Gastrocnemius medialis (tissue), 4 donors: ENCODE data around the gene SYNPR. TPM values are rescaled to one million over a fixed set of nuclear protein-coding genes. Genes with fewer than 3 reads are reported as not detected.

Source experiments
- ATAC-seq, 2 donors: fragments of 150-250 bp; one replicate each; pipeline ENCODE4 v1.9.1; 2016
- DNase-seq, 2 donors: peaks; one replicate each; pipeline ENCODE4 v3.0.0-alpha.2; 2019
- H3K27ac ChIP-seq, 4 donors: fragments of 200-600 bp; sonication (generic); 1 replicate in 1 of 4; 2 replicates in 3 of 4; pipeline ENCODE4 v1.5.1; 2016 to 2018; ENCODE audit warnings: mild to moderate bottlenecking in 2 of 4, moderate library complexity in 1 of 4
- H3K27me3 ChIP-seq, 3 donors: fragments of 200-600 bp; sonication (generic) in 2 of 3; 1 replicate in 1 of 3; 2 replicates in 2 of 3; pipeline versions ENCODE4 v1.5.1 to v1.6.0; 2016 to 2019; ENCODE audit warnings: mild to moderate bottlenecking in 1 of 3, moderate library complexity in 1 of 3
- H3K36me3 ChIP-seq, 2 donors: fragments of 200-600 bp; sonication (generic) in 1 of 2; one replicate each; pipeline ENCODE4 v1.5.1; 2017 to 2018
- H3K4me1 ChIP-seq, 2 donors: fragments of 200-600 bp; sonication (generic) in 1 of 2; one replicate each; pipeline ENCODE4 v1.5.1; 2016 to 2017; ENCODE audit warnings: mild to moderate bottlenecking in 2 of 2
- H3K4me3 ChIP-seq, 4 donors: fragments of 200-600 bp; sonication (generic) in 3 of 4; 1 replicate in 1 of 4; 2 replicates in 3 of 4; pipeline ENCODE4 v1.5.1; 2016 to 2019; ENCODE audit warnings: mild to moderate bottlenecking in 2 of 4
- H3K9me3 ChIP-seq, 3 donors: fragments of 200-600 bp; sonication (generic) in 2 of 3; 1 replicate in 1 of 3; 2 replicates in 2 of 3; pipeline ENCODE4 v1.5.1; 2016 to 2019
- POLR2A ChIP-seq, 2 donors: fragments of 450-650 bp; IDR thresholded peaks; one replicate each; pipeline ENCODE4 v1.6.1; 2017; ENCODE audit warnings: antibody characterized with exemption in 2 of 2, mild to moderate bottlenecking in 2 of 2, moderate library complexity in 2 of 2
- in situ Hi-C, 4 donors: fragments of 200-750 bp; cut with MboI; loops; one replicate each; pipeline versions ENCODE4 v1.15.0 to v1.8.0; 2017; ENCODE audit warnings: low sequenced_read_pairs in 4 of 4
- intact Hi-C: fragments of 100-400 bp; cut with DNase I; formaldehyde crosslinking; loops from one replicate; pipeline ENCODE4 v1.15.1; 2023; ENCODE audit warnings: low total_unique reads
- total RNA-seq, 4 donors: library from RNA; depleted of rRNA; stranded (reverse); fragments of >200 nt; gene quantifications; one replicate each; pipeline versions ENCODE4 v1.1.0 to v1.2.3, GENCODE V29; 2016
- TF ChIP-seq, protein P1 (sequence below), 5 experiments: fragments of 450-650 bp in 3 of 5; fragments of 200-600 bp in 2 of 5; sonication (generic) in 2 of 5; IDR thresholded peaks in 4 of 5; conservative IDR thresholded peaks in 1 of 5; 1 replicate in 4 of 5; 2 replicates in 1 of 5; pipeline ENCODE4 v1.5.1; 2016 to 2019; ENCODE audit warnings: antibody characterized with exemption in 5 of 5, mild to moderate bottlenecking in 3 of 5, moderate library complexity in 3 of 5

The SYNPR gene
- total RNA-seq, 4 donors from 2014 or later = not detected

GRCh38 chr3:63458405-63458804 is 180.3 kb downstream of the SYNPR start:
- no peaks in the 10 kb centered on the region for H3K27me3 ChIP-seq
- intact Hi-C loops = no loop called here
- H3K9me3 ChIP-seq = no peaks in the 10 kb centered on the region
- H3K27ac ChIP-seq = no peak overlapping the region
- TF ChIP-seq, protein P1, sequence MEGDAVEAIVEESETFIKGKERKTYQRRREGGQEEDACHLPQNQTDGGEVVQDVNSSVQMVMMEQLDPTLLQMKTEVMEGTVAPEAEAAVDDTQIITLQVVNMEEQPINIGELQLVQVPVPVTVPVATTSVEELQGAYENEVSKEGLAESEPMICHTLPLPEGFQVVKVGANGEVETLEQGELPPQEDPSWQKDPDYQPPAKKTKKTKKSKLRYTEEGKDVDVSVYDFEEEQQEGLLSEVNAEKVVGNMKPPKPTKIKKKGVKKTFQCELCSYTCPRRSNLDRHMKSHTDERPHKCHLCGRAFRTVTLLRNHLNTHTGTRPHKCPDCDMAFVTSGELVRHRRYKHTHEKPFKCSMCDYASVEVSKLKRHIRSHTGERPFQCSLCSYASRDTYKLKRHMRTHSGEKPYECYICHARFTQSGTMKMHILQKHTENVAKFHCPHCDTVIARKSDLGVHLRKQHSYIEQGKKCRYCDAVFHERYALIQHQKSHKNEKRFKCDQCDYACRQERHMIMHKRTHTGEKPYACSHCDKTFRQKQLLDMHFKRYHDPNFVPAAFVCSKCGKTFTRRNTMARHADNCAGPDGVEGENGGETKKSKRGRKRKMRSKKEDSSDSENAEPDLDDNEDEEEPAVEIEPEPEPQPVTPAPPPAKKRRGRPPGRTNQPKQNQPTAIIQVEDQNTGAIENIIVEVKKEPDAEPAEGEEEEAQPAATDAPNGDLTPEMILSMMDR (IDR thresholded peaks at IDR 0.05 in 4 of 5, conservative IDR thresholded peaks at IDR 0.05 in 1 of 5) = no peak
- TF ChIP-seq POLR2A (IDR thresholded peaks at IDR 0.05) = no peak
- in situ Hi-C loops = no loop called here
- no peak for ATAC-seq
- DNase-seq = no peak
- no peaks in the 10 kb centered on the region for H3K4me1 ChIP-seq
- H3K36me3 ChIP-seq = no peaks in the 10 kb centered on the region
- no peak overlapping the region for H3K4me3 ChIP-seq

GRCh38 chr3:63462732-63463131 is 184.6 kb downstream of the SYNPR start:
- no peaks in the 10 kb centered on the region for H3K27me3 ChIP-seq
- TF ChIP-seq, protein P1 (IDR thresholded peaks at IDR 0.05 in 4 of 5, conservative IDR thresholded peaks at IDR 0.05 in 1 of 5) = no peak
- TF ChIP-seq POLR2A (IDR thresholded peaks at IDR 0.05) = no peak
- H3K36me3 ChIP-seq = no peaks in the 10 kb centered on the region
- H3K27ac ChIP-seq = no peak overlapping the region
- ATAC-seq = no peak
- intact Hi-C loops = no loop called here
- H3K9me3 ChIP-seq = no peaks in the 10 kb centered on the region
- no peak for DNase-seq
- H3K4me3 ChIP-seq = no peak overlapping the region
- in situ Hi-C loops = no loop called here
- H3K4me1 ChIP-seq = no peaks in the 10 kb centered on the region

- H3K9me3 ChIP-seq = no peaks in the 10 kb centered on the region
- in situ Hi-C loops (no loop called here), intact Hi-C loops (no loop called here)
- no peak overlapping the region for H3K4me3 ChIP-seq
- ATAC-seq (no peak), DNase-seq (no peak)
- no peaks in the 10 kb centered on the region for H3K36me3 ChIP-seq
- no peaks in the 10 kb centered on the region for H3K4me1 ChIP-seq
- no peaks in the 10 kb centered on the region for H3K27me3 ChIP-seq
- TF ChIP-seq, protein P1 (IDR thresholded peaks at IDR 0.05 in 4 of 5, conservative IDR thresholded peaks at IDR 0.05 in 1 of 5) = no peak
- TF ChIP-seq POLR2A (IDR thresholded peaks at IDR 0.05) = no peak
- no peak overlapping the region for H3K27ac ChIP-seq
These were observed 189.3 kb downstream of the SYNPR start for GRCh38 chr3:63467392-63467791.

- no peak overlapping the region for H3K27ac ChIP-seq
- in situ Hi-C loops = no loop called here
- TF ChIP-seq, protein P1 (IDR thresholded peaks at IDR 0.05 in 4 of 5, conservative IDR thresholded peaks at IDR 0.05 in 1 of 5) = no peak
- TF ChIP-seq POLR2A (IDR thresholded peaks at IDR 0.05) = no peak
- no peaks in the 10 kb centered on the region for H3K27me3 ChIP-seq
- H3K4me3 ChIP-seq = no peak overlapping the region
- DNase-seq (no peak), ATAC-seq (no peak)
- H3K9me3 ChIP-seq = no peaks in the 10 kb centered on the region
- intact Hi-C loops = no loop called here
- no peaks in the 10 kb centered on the region for H3K4me1 ChIP-seq
- H3K36me3 ChIP-seq = no peaks in the 10 kb centered on the region
These were observed 192.6 kb downstream of the SYNPR start for GRCh38 chr3:63470745-63471144.

GRCh38 chr3:63471781-63472180 is 193.7 kb downstream of the SYNPR start:
- no peak for TF ChIP-seq POLR2A (IDR thresholded peaks at IDR 0.05)
- TF ChIP-seq, protein P1 (IDR thresholded peaks at IDR 0.05 in 4 of 5, conservative IDR thresholded peaks at IDR 0.05 in 1 of 5) = no peak
- DNase-seq = no peak
- H3K27ac ChIP-seq = no peak overlapping the region
- H3K4me1 ChIP-seq = no peaks in the 10 kb centered on the region
- H3K4me3 ChIP-seq = no peak overlapping the region
- in situ Hi-C loops (no loop called here), intact Hi-C loops (no loop called here)
- no peaks in the 10 kb centered on the region for H3K27me3 ChIP-seq
- no peaks in the 10 kb centered on the region for H3K9me3 ChIP-seq
- no peaks in the 10 kb centered on the region for H3K36me3 ChIP-seq
- no peak for ATAC-seq
